Stimulated activated CD8-positive, alpha-beta memory T cell treated with anti-CD3 and anti-CD28 coated beads, Interleukin-12 subunit alpha, Interleukin-12 subunit beta, amount 100 ng/mL, for 1 hour (primary cell): Measurements from ENCODE around the gene ABCB8.
"Not testable (repeated sequence)": the region's sequence is repeated elsewhere in the genome, so short reads cannot be mapped to it uniquely, and the experiment has no call there.

Experiments
- DNase-seq: peaks from one replicate; pipeline ENCODE4 v3.0.0-alpha.2; 2020; ENCODE audit warnings: low read depth

Gene ABCB8

DNA sequence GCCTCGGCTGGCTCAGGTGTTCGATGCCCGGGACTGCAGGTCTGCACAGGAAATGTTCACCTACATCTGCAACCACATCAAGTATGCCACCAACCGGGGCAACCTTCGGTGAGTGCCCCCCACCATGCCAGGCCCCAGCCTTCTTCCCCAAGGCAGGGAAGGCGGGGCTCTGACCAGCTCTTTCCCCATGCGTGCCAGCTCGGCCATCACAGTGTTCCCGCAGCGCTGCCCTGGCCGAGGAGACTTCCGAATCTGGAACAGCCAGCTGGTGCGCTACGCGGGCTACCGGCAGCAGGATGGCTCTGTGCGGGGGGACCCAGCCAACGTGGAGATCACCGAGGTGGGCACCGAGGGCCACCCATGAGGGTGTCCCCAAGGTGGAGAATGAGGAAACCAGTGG, 29.9 kb upstream of the ABCB8 start:
- no peak for DNase-seq

- no peak for DNase-seq
These were observed 29.2 kb upstream of the ABCB8 start for GRCh38 chr7:150999001-150999400.

DNA sequence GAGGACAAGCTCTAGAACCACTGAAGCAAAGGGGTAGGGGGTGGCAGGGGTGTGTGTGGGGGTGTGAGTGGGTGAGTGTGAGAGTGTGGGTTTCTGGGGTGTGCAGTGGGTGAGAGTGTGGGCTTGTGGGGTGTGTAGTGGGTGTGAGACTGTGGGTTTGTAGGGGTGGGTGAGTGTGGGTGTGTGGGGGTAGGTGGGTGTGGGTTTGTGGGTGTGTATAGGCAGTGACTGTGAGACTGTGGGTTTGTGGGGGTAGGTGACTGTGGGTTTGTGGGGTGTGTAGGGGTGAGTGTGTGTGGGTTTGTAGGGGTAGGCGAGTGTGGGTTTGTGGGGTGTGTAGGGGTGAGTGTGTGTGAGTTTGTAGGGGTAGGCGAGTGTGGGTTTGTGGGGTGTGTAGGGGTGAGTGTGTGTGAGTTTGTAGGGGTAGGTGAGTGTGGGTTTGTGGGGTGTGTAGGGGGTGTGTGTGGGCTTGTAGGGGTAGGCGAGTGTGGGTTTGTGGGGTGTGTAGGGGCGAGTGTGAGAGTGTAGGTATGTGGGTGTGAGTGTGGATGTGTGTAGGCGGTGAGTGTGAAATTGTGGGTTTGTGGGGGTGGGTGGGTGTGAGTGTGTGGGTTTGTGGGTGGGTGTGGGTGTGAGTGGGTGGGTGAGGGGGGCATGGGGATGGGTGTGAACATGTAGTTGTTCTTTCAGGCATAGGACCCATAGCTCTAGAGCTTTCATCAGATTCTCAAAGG, 28.6 kb upstream of the ABCB8 start:
- no peak for DNase-seq

DNA sequence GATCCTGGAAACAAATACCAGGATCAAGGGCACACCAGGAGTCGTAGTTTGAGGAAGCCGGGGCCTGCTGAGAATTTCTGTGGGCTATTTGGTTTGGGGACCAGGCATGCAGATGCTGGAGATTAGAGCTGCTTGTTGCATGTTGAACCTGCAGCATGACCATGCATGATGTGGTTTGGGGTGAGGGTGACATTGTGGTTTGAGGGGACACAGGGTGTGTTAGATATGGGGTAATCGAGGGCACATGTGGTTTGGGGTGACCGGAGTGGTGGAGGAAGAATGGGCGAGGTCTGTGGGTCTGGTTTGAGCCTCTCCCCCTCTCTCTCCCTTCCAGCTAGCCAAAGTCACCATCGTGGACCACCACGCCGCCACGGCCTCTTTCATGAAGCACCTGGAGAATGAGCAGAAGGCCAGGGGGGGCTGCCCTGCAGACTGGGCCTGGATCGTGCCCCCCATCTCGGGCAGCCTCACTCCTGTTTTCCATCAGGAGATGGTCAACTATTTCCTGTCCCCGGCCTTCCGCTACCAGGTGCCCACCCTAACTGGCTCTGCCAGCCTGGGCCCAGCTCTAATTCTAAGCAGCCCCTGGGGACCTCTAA, 27.3 kb upstream of the ABCB8 start:
- DNase-seq = no peak

- no peak for DNase-seq
These were observed 26.7 kb upstream of the ABCB8 start for GRCh38 chr7:151001546-151001945.

- DNase-seq = no peak
These were observed 24.7 kb upstream of the ABCB8 start for GRCh38 chr7:151003572-151003971.

DNA sequence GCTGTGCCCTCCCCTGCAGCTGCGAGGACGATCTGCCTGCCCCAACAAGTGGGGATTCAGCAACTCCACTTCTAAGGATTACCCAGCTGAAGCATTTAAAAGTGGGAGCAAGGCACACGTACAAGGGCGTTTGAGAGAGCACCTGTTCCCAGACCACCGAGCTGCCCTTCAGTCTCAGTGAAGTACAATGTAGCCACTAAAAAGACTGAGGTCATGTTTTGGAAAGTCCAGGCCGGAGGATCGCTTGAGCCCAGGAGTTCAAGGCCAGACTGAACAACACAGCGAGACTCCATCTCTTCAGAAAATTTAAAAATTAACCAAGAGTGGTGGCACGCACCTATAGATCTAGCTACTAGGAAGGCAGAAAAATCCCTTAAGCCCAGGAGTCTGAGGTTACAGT, 22.7 kb upstream of the ABCB8 start:
- no peak for DNase-seq

- DNase-seq = no peak
These were observed 21.5 kb upstream of the ABCB8 start for GRCh38 chr7:151006590-151007300.

DNA sequence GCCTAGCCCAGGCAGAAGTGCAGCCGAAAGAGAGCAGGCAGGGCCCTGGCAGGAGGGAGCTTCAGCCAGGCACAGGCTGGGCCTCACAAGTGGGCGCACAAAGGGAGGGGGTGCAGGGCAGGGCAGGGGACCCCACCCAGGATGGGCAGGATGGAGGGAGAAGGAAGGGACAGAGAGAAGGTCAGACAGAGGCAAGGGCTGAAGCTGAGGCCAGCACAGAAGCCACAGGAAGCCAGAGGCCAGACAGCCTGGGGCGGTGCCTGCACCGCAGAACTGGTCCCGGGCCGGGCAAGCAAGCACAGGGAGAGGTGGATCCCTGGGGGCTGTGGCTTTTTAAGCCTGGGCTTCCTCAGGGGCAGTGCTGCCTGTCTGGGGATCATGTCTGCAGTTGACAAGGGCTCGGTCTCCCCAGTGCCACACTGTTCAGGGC, 20.8 kb upstream of the ABCB8 start:
- no peak for DNase-seq

GRCh38 chr7:151008143-151008510, 20.1 kb upstream of the ABCB8 start:
- no peak for DNase-seq

DNA sequence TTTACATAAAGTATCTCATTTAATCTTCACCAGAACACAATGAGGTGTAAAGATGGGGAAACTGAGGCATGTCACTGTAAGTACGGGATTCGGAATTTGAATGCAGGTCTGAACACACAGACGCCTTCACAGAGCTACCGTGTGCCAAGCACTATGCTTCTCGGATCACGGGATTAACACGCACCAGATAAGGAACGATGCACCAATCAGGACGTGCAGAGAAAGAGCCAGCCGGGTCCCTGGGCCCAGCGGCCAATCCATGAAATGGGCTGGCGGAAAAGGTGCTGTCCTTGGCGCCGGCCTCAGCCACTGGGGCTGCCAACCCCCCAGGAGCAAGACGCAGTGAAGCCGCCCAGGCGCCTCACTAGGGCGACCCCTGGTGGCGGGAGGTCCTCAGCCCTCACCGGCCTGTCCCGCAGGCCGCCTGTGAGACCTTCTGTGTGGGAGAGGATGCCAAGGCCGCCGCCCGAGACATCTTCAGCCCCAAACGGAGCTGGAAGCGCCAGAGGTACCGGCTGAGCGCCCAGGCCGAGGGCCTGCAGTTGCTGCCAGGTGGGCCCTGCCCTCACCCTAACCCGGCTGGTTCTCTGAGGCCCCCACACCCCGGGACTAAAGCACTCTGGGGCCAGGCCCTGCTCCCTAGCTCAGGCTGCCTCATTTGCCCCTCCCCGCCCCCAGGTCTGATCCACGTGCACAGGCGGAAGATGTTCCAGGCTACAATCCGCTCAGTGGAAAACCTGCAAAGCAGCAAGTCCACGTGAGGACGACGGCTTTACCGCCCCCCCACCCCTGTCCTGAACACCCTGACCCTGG, 19.5 kb upstream of the ABCB8 start:
- DNase-seq = peak; percentile 56

GRCh38 chr7:151009327-151010036, 18.8 kb upstream of the ABCB8 start:
- no peak for DNase-seq

DNA sequence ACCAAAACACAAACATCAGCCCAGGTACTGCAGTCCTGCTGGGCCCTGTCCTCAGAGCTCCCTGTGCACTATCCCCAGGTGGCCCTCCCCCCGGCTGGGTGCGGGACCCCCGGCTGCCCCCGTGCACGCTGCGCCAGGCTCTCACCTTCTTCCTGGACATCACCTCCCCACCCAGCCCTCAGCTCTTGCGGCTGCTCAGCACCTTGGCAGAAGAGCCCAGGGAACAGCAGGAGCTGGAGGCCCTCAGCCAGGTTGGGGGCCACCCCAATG, 18.3 kb upstream of the ABCB8 start:
- DNase-seq = no peak

- DNase-seq = no peak
These were observed 17.7 kb upstream of the ABCB8 start for GRCh38 chr7:151010307-151011096.

- DNase-seq = no peak
These were observed 17.2 kb upstream of the ABCB8 start for GRCh38 chr7:151011097-151011409.

DNA sequence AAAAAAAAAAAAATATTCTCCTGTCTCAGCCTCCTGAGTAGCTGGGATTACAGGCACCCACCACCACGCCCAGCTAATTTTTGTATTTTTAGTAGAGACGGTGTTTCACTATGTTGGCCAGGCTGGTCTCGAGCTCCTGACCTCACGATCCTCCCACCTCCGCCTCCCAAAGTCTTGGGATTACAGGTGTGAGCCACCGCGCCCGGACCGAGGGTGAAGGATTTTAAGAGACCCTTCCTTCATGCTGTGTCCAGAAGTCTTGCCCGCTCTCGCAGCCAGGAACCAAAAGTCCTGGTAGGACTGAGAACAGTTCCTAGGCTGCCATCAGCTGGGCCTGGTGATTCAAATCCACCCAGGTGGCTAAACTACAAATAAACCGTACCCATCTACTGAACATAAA, 16.6 kb upstream of the ABCB8 start:
- not testable (repeated sequence) for DNase-seq

GRCh38 chr7:151012031-151012692, 16.1 kb upstream of the ABCB8 start:
- no peak for DNase-seq

GRCh38 chr7:151012911-151013347, 15.3 kb upstream of the ABCB8 start:
- DNase-seq = no peak

GRCh38 chr7:151013356-151013732, 14.9 kb upstream of the ABCB8 start:
- no peak for DNase-seq

DNA sequence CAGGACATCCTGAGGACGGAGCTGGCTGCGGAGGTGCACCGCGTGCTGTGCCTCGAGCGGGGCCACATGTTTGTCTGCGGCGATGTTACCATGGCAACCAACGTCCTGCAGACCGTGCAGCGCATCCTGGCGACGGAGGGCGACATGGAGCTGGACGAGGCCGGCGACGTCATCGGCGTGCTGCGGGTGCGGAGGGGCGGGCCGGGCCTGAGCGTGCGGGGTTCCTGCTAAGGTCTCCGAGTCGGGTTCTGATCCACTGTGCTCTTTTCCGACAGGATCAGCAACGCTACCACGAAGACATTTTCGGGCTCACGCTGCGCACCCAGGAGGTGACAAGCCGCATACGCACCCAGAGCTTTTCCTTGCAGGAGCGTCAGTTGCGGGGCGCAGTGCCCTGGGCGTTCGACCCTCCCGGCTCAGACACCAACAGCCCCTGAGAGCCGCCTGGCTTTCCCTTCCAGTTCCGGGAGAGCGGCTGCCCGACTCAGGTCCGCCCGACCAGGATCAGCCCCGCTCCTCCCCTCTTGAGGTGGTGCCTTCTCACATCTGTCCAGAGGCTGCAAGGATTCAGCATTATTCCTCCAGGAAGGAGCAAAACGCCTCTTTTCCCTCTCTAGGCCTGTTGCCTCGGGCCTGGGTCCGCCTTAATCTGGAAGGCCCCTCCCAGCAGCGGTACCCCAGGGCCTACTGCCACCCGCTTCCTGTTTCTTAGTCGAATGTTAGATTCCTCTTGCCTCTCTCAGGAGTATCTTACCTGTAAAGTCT, 14.3 kb upstream of the ABCB8 start:
- DNase-seq = peak; percentile 78
